Mesenchymal stem cell (in vitro differentiated cells and primary cell): ENCODE data around the gene TOX2.

ENCODE experiments used
- DNase-seq: peaks from one replicate; pipeline ENCODE4 v3.0.0-alpha.2; 2013
- H2AFZ ChIP-seq: one replicate; pipeline ENCODE4 v1.6.1; 2013; ENCODE audit warnings: low read depth, mild to moderate bottlenecking, control low read depth, inconsistent platforms, low read length, moderate library complexity
- H2AK5ac ChIP-seq: 2 replicates; pipeline ENCODE4 v1.6.1; 2013; ENCODE audit warnings: low read length, moderate library complexity, mild to moderate bottlenecking, inconsistent platforms; ENCODE audit not compliant: severe bottlenecking
- H2BK120ac ChIP-seq: one replicate; pipeline ENCODE4 v1.6.1; 2013; ENCODE audit warnings: low read depth, mild to moderate bottlenecking, inconsistent platforms, low read length, moderate library complexity
- H2BK12ac ChIP-seq, 2 experiments: one replicate each; pipeline ENCODE4 v1.6.1; 2013; ENCODE audit warnings: inconsistent platforms in 2 of 2, low read length in 2 of 2, mild to moderate bottlenecking in 2 of 2, moderate library complexity in 2 of 2, control low read depth in 1 of 2
- H2BK15ac ChIP-seq: one replicate; pipeline ENCODE4 v1.6.1; 2013; ENCODE audit warnings: mild to moderate bottlenecking, low read depth, inconsistent platforms; ENCODE audit not compliant: poor library complexity, severe bottlenecking
- H2BK5ac ChIP-seq: 2 replicates; pipeline ENCODE4 v1.6.1; 2013; ENCODE audit warnings: low read depth, mild to moderate bottlenecking, low read length, control low read depth, inconsistent platforms; ENCODE audit not compliant: poor library complexity, severe bottlenecking
- H3K14ac ChIP-seq, 2 experiments: one replicate each; pipeline ENCODE4 v1.6.1; 2013; ENCODE audit warnings: inconsistent platforms in 2 of 2, low read length in 2 of 2, control low read depth in 1 of 2, mild to moderate bottlenecking in 1 of 2, moderate library complexity in 1 of 2
- H3K18ac ChIP-seq, 2 experiments: one replicate each; pipeline ENCODE4 v1.6.1; 2013; ENCODE audit warnings: inconsistent platforms in 2 of 2, low read length in 2 of 2, control low read depth in 1 of 2, low read depth in 1 of 2, mild to moderate bottlenecking in 1 of 2
- H3K23ac ChIP-seq, 2 experiments: one replicate each; pipeline ENCODE4 v1.6.1; 2013; ENCODE audit warnings: inconsistent platforms in 2 of 2, low read length in 2 of 2, mild to moderate bottlenecking in 2 of 2, moderate library complexity in 2 of 2, control low read depth in 1 of 2
- H3K27ac ChIP-seq: 2 replicates; pipeline ENCODE4 v1.5.1; 2013; ENCODE audit warnings: mild to moderate bottlenecking, moderate library complexity, low read length, control low read depth, inconsistent platforms; ENCODE audit not compliant: poor library complexity, severe bottlenecking
- H3K27me3 ChIP-seq, 2 experiments: 2 replicates each; pipeline versions ENCODE4 v1.6.1 to v1.7.0; 2013; ENCODE audit warnings: low read length in 2 of 2, mild to moderate bottlenecking in 2 of 2, moderate library complexity in 2 of 2, control low read depth in 1 of 2, inconsistent platforms in 1 of 2; ENCODE audit not compliant: control insufficient read depth in 1 of 2, insufficient read depth in 1 of 2
- H3K36me3 ChIP-seq, 2 experiments: 2 replicates each; pipeline versions ENCODE4 v1.6.1 to v1.7.0; 2013; ENCODE audit warnings: low read length in 2 of 2, control low read depth in 1 of 2, inconsistent platforms in 1 of 2, low read depth in 1 of 2, mild to moderate bottlenecking in 1 of 2; ENCODE audit not compliant: insufficient read depth in 2 of 2, control insufficient read depth in 1 of 2
- H3K4ac ChIP-seq, 2 experiments: one replicate each; pipeline ENCODE4 v1.6.1; 2013; ENCODE audit warnings: inconsistent platforms in 2 of 2, low read length in 2 of 2, mild to moderate bottlenecking in 2 of 2, moderate library complexity in 2 of 2, control low read depth in 1 of 2, low read depth in 1 of 2
- H3K4me1 ChIP-seq: 2 replicates; pipeline ENCODE4 v1.6.1; 2013; ENCODE audit warnings: low read depth, low read length, control low read depth; ENCODE audit not compliant: control insufficient read depth, insufficient read depth
- H3K4me2 ChIP-seq: 2 replicates; pipeline ENCODE4 v1.6.1; 2013; ENCODE audit warnings: low read length, mild to moderate bottlenecking, inconsistent platforms; ENCODE audit not compliant: poor library complexity, severe bottlenecking
- H3K4me3 ChIP-seq, 2 experiments: 2 replicates each; pipeline versions ENCODE4 v1.5.1 to v1.7.0; 2013; ENCODE audit warnings: low read length in 2 of 2, mild to moderate bottlenecking in 2 of 2, control low read depth in 1 of 2, low read depth in 1 of 2; ENCODE audit not compliant: insufficient read depth in 1 of 2
- H3K79me1 ChIP-seq: replicated peaks from 2 replicates; pipeline ENCODE4 v1.6.1; 2013; ENCODE audit warnings: mild to moderate bottlenecking, control low read depth, low read length, inconsistent platforms; ENCODE audit not compliant: poor library complexity, severe bottlenecking
- H3K9ac ChIP-seq: 2 replicates; pipeline ENCODE4 v1.7.0; 2013; ENCODE audit warnings: mild to moderate bottlenecking, low read length, moderate library complexity
- H3K9me3 ChIP-seq: 2 replicates; pipeline ENCODE4 v1.7.0; 2013; ENCODE audit warnings: mild to moderate bottlenecking, low read length; ENCODE audit not compliant: control insufficient read depth
- H4K8ac ChIP-seq: one replicate; pipeline ENCODE4 v1.6.1; 2013; ENCODE audit warnings: inconsistent platforms, mild to moderate bottlenecking, low read length, moderate library complexity
- H4K91ac ChIP-seq: one replicate; pipeline ENCODE4 v1.6.1; 2013; ENCODE audit warnings: mild to moderate bottlenecking, low read length, inconsistent platforms
- WGBS: methylation state at CpG from one replicate; pipeline ENCODE4 v1.1.7; 2013; ENCODE audit warnings: mixed read lengths; 5-methylcytosine and 5-hydroxymethylcytosine counted together

Gene TOX2

DNA sequence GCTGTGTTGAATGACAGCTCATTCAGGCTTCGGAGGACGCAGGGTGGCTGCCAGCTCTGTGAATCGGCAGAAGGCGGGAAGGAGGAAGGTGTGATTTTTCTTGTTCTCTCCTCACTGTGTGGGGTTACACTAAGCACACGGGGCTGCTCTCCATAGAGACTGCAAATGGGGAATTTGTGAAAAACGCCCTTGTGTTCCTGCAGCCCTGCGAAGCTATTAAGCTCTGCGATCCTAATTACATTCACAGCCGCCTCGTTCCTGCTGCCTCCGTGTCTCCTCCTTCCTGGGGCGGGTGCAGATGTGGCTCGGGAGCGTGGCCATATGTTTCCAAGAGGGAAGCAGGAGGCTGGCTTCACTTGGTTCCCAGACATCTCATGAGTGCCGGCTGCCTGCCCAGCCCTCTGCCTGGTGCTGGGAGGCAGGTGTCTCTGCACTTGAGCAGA lies 124.0 kb downstream of the TOX2 start:
- DNase-seq, result no peak
- no peak overlapping the region for H2AFZ ChIP-seq
- H2AK5ac ChIP-seq, result no peak overlapping the region
- no peak overlapping the region for H4K91ac ChIP-seq
- peaks cover 36 to 68% of the 10 kb centered on the region in 2 experiments for H3K27me3 ChIP-seq
- H2BK5ac ChIP-seq, result no peak overlapping the region
- H3K36me3 ChIP-seq, result no peaks in the 10 kb centered on the region
- H3K23ac ChIP-seq, result no peak overlapping the region
- peaks cover 8% of the 10 kb centered on the region for H3K9me3 ChIP-seq
- no peaks in the 10 kb centered on the region for H3K4me1 ChIP-seq
- WGBS, result 77% methylated on average over 15 of the region's 15 CpGs
- H3K27ac ChIP-seq, result no peak overlapping the region
- no peak overlapping the region for H3K4me3 ChIP-seq
- H3K9ac ChIP-seq, result no peak overlapping the region
- no peak overlapping the region for H3K4ac ChIP-seq
- H2BK120ac ChIP-seq, result no peak overlapping the region
- H3K79me1 ChIP-seq, result no peaks in the 10 kb centered on the region
- H2BK12ac ChIP-seq, result no peak overlapping the region
- peak overlapping the region; percentile 33 for H2BK15ac ChIP-seq
- H4K8ac ChIP-seq, result no peak overlapping the region
- H3K18ac ChIP-seq, result no peak overlapping the region
- H3K4me2 ChIP-seq, result no peak overlapping the region
- H3K14ac ChIP-seq, result no peak overlapping the region

DNA sequence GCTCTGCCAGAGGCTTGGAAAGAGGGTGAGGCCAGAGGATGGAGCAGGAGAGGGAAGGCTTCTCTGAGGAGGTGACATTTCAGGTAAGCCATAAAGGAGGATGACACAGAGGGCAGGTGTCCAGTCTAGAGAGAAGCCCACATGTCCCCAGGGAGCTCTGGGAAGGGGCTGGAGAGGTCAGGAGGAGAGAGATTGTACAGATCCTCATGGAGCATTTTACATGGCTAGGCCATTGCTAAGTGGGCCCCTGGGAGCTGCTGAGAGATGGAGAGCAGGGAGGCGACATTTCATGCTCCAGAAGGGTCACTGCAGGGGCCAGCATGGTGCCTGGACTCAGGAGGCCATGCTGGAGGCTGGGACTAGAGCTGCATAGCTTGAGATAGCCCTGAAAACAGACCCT lies 124.5 kb downstream of the TOX2 start:
- H3K79me1 ChIP-seq, result no peaks in the 10 kb centered on the region
- no peak overlapping the region for H3K9ac ChIP-seq
- H3K4me1 ChIP-seq, result no peaks in the 10 kb centered on the region
- H3K23ac ChIP-seq, result peak overlapping the region in 1 of 2 experiments; percentile 74
- WGBS, result 88% methylated on average over 1 of the region's 1 CpG
- H3K9me3 ChIP-seq, result peaks cover 8% of the 10 kb centered on the region
- no peak overlapping the region for H4K8ac ChIP-seq
- H4K91ac ChIP-seq, result no peak overlapping the region
- no peak overlapping the region for H3K4ac ChIP-seq
- no peak for DNase-seq
- H3K4me2 ChIP-seq, result no peak overlapping the region
- H3K14ac ChIP-seq, result no peak overlapping the region
- H3K36me3 ChIP-seq, result no peaks in the 10 kb centered on the region
- H2BK5ac ChIP-seq, result no peak overlapping the region
- no peak overlapping the region for H2AFZ ChIP-seq
- no peak overlapping the region for H2AK5ac ChIP-seq
- H3K27ac ChIP-seq, result no peak overlapping the region
- no peak overlapping the region for H3K18ac ChIP-seq
- H2BK15ac ChIP-seq, result no peak overlapping the region
- no peak overlapping the region for H2BK120ac ChIP-seq
- H3K27me3 ChIP-seq, result peaks cover 36 to 63% of the 10 kb centered on the region in 2 experiments
- no peak overlapping the region for H3K4me3 ChIP-seq
- no peak overlapping the region for H2BK12ac ChIP-seq

DNA sequence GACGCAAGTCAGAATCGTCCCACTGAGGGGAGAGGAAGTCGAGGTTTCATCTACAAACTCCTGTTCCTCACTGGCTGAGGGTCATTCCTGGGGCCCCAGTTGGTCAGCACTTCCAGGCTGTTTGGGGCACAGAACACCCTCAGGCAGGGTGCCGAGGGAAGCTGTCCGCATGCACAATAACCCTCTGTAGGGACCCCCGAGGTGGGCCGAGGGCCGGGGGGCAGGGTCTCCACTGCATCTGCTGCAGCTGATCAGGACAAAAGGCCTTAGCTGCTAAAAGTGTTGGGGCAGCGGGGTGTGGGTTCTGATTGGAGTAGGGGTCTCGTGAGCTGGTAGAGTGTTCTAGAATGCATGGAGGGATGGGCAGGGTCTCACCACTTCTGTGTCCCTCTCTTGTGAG lies 125.1 kb downstream of the TOX2 start:
- no peak overlapping the region for H3K18ac ChIP-seq
- no peak overlapping the region for H2BK15ac ChIP-seq
- H3K36me3 ChIP-seq, result no peaks in the 10 kb centered on the region
- no peak overlapping the region for H4K8ac ChIP-seq
- no peak overlapping the region for H3K4me2 ChIP-seq
- H3K9ac ChIP-seq, result no peak overlapping the region
- no peak overlapping the region for H3K27ac ChIP-seq
- no peak overlapping the region for H2BK12ac ChIP-seq
- H2AFZ ChIP-seq, result no peak overlapping the region
- no peak overlapping the region for H3K4me3 ChIP-seq
- DNase-seq, result no peak
- H3K79me1 ChIP-seq, result no peaks in the 10 kb centered on the region
- no peak overlapping the region for H3K4ac ChIP-seq
- H3K9me3 ChIP-seq, result peaks cover 4% of the 10 kb centered on the region
- peaks cover 36 to 57% of the 10 kb centered on the region in 2 experiments for H3K27me3 ChIP-seq
- no peak overlapping the region for H2BK120ac ChIP-seq
- H3K23ac ChIP-seq, result no peak overlapping the region
- no peak overlapping the region for H2AK5ac ChIP-seq
- H4K91ac ChIP-seq, result no peak overlapping the region
- no peak overlapping the region for H2BK5ac ChIP-seq
- no peaks in the 10 kb centered on the region for H3K4me1 ChIP-seq
- no peak overlapping the region for H3K14ac ChIP-seq
- 87% methylated on average over 10 of the region's 10 CpGs for WGBS

DNA sequence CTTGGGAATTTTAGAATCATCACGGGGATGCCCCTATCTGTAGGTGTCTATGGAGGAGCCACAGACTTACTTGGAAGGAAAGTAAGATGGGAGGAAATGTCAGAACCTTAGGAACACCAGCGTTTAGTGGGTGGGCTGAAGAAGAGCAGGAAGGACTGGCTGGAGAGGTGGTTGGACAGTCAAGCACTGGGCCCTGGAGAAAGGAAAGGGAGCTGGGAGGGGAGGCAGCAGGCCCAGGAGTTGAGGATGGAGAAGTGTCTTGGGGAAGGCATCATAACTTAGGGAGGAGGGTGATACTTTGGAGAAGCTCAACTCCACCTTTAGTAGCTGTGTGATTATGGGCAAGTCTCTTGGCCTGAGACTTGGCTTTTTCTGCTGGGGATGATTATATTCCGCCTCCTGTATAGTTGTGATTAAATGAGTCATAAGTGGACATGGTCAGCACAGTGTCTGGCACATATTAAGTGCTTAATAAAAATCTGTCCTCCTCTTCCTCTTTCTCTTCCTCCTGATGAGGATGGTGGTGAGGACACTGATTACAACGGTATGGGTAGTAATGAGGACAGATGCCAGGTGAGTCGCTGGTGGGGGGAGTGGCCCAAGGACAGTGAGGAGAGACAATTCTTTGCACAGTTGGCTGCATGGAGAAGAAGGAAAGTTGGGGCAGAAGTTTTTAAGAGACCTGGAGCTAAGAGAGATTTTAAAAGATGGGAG lies 125.7 kb downstream of the TOX2 start:
- H3K9me3 ChIP-seq, result no peaks in the 10 kb centered on the region
- no peak overlapping the region for H3K4me2 ChIP-seq
- H2AK5ac ChIP-seq, result no peak overlapping the region
- no peak overlapping the region for H2BK5ac ChIP-seq
- H3K4ac ChIP-seq, result no peak overlapping the region
- no peak overlapping the region for H2BK15ac ChIP-seq
- no peak overlapping the region for H3K9ac ChIP-seq
- no peak overlapping the region for H2BK12ac ChIP-seq
- H3K4me1 ChIP-seq, result no peaks in the 10 kb centered on the region
- H4K91ac ChIP-seq, result no peak overlapping the region
- no peak overlapping the region for H3K14ac ChIP-seq
- H2AFZ ChIP-seq, result no peak overlapping the region
- no peak overlapping the region for H3K4me3 ChIP-seq
- no peak overlapping the region for H3K23ac ChIP-seq
- H3K79me1 ChIP-seq, result no peaks in the 10 kb centered on the region
- no peak overlapping the region for H3K27ac ChIP-seq
- no peak overlapping the region for H2BK120ac ChIP-seq
- no peak overlapping the region for H4K8ac ChIP-seq
- WGBS, result 90% methylated on average over 4 of the region's 5 CpGs
- no peak overlapping the region for H3K18ac ChIP-seq
- DNase-seq, result no peak
- no peaks in the 10 kb centered on the region for H3K36me3 ChIP-seq
- peaks cover 30 to 53% of the 10 kb centered on the region in 2 experiments for H3K27me3 ChIP-seq
